Measurements from ENCODE around the gene FARSA.

- TF ChIP-seq POLR2A (IDR thresholded peaks at IDR 0.05; ENCODE audit: low read depth, low read length) (no peak), POLR2AphosphoS5 (IDR thresholded peaks at IDR 0.05; ENCODE audit: low read depth, low read length) (no peak)
Observed at GRCh38 chr19:12918253-12918652, 15.3 kb downstream of the FARSA start.

All from GM12891 (cell line).